ENCODE results near the gene SPIN1.

The SPIN1 gene

GRCh38 chr9:88498880-88499279 is 110.6 kb downstream of the SPIN1 start:
- no peak for DNase-seq (ENCODE audit: low spot score)

- no peak for DNase-seq (ENCODE audit: low spot score)
Measured at GRCh38 chr9:88501086-88501485, 112.8 kb downstream of the SPIN1 start.

GRCh38 chr9:88502552-88503034 is 114.3 kb downstream of the SPIN1 start:
- DNase-seq (ENCODE audit: low spot score), result no peak

GRCh38 chr9:88503081-88503844 is 115.0 kb downstream of the SPIN1 start:
- no peak for DNase-seq (ENCODE audit: low spot score)

- no peak for DNase-seq (ENCODE audit: low spot score)
Measured at GRCh38 chr9:88503845-88504764, 115.9 kb downstream of the SPIN1 start.

- no peak for DNase-seq (ENCODE audit: low spot score)
Measured at GRCh38 chr9:88508326-88508725, 120.1 kb downstream of the SPIN1 start.

- no peak for DNase-seq (ENCODE audit: low spot score)
Measured at GRCh38 chr9:88511906-88512305, 123.7 kb downstream of the SPIN1 start.

GRCh38 chr9:88514247-88514646 is 126.0 kb downstream of the SPIN1 start:
- DNase-seq (ENCODE audit: low spot score), result no peak

GRCh38 chr9:88521308-88521707 is 133.1 kb downstream of the SPIN1 start:
- no peak for DNase-seq (ENCODE audit: low spot score)

GRCh38 chr9:88522360-88522759 is 134.1 kb downstream of the SPIN1 start:
- no peak for DNase-seq (ENCODE audit: low spot score)

- peak; percentile 87 for DNase-seq (ENCODE audit: low spot score)
Measured at GRCh38 chr9:88523056-88523455, 134.8 kb downstream of the SPIN1 start.

- DNase-seq (ENCODE audit: low spot score), result no peak
Measured at GRCh38 chr9:88524911-88525310, 136.7 kb downstream of the SPIN1 start.

GRCh38 chr9:88527618-88528017 is 139.4 kb downstream of the SPIN1 start:
- no peak for DNase-seq (ENCODE audit: low spot score)

Measured in kidney tubule cell (primary cell).